Measurements from ENCODE around the gene GTF2E1. TPM values are rescaled to one million over a fixed set of nuclear protein-coding genes. Genes with fewer than 3 reads are reported as not detected.
"Not testable (repeated sequence)": the region's sequence is repeated elsewhere in the genome, so short reads cannot be mapped to it uniquely, and the experiment has no call there.

Gene GTF2E1
- total RNA-seq, 4 donors from 2014 or later: 11.4 to 21.0 (median 15.3) TPM

- TF ChIP-seq POLR2AphosphoS5 (IDR thresholded peaks at IDR 0.05): peak; percentile 59
- no peak for TF ChIP-seq POLR2A (IDR thresholded peaks at IDR 0.05)
- Histone ChIP-seq H3K4me1 (peaks cover 3 to 71% (median 36%) of the 10 kb centered on the region in 3 donors), H3K9me3 (no peaks in the 10 kb centered on the region), H3K4me3 (no peak overlapping the region), H3K27me3 (no peaks in the 10 kb centered on the region), H3K27ac (peak overlapping the region; percentile 76 to 93 (median 78)), H3K36me3 (no peaks in the 10 kb centered on the region)
- 72 to 80% methylated on average over 4 of the region's 4 CpGs for WGBS, 2 donors (ENCODE audit: low coverage in 1 of 2)
- ATAC-seq: peak; percentile 91
Observed at GRCh38 chr3:120770891-120771290, 28.3 kb downstream of the GTF2E1 start.

GRCh38 chr3:120772081-120772480 is 29.5 kb downstream of the GTF2E1 start:
- ATAC-seq: no peak
- WGBS, 2 donors (ENCODE audit: low coverage in 1 of 2): 52 to 100% methylated on average over 2 of the region's 2 CpGs
- H3K27ac ChIP-seq: peak overlapping the region; percentile 76 to 93 (median 78)
- H3K27me3 ChIP-seq: no peaks in the 10 kb centered on the region
- H3K4me3 ChIP-seq: no peak overlapping the region
- H3K9me3 ChIP-seq: no peaks in the 10 kb centered on the region
- no peak for TF ChIP-seq POLR2A (IDR thresholded peaks at IDR 0.05)
- no peak for TF ChIP-seq EP300 (IDR thresholded peaks at IDR 0.05)
- TF ChIP-seq POLR2AphosphoS5 (IDR thresholded peaks at IDR 0.05): no peak
- H3K36me3 ChIP-seq: peaks cover 0 to 11% of the 10 kb centered on the region in 2 donors
- H3K4me1 ChIP-seq: peaks cover 3 to 62% (median 31%) of the 10 kb centered on the region in 3 donors

GRCh38 chr3:120773932-120774331 is 31.4 kb downstream of the GTF2E1 start:
- no peaks in the 10 kb centered on the region for H3K9me3 ChIP-seq
- no peak overlapping the region for H3K27ac ChIP-seq
- H3K27me3 ChIP-seq: no peaks in the 10 kb centered on the region
- peaks cover 0 to 48% (median 19%) of the 10 kb centered on the region in 3 donors for H3K4me1 ChIP-seq
- H3K4me3 ChIP-seq: no peak overlapping the region
- ATAC-seq: no peak
- H3K36me3 ChIP-seq: peaks cover 0 to 14% of the 10 kb centered on the region in 2 donors
- no peak for TF ChIP-seq POLR2AphosphoS5 (IDR thresholded peaks at IDR 0.05)
- no peak for TF ChIP-seq CTCF (IDR thresholded peaks at IDR 0.05)
- TF ChIP-seq EP300 (IDR thresholded peaks at IDR 0.05): no peak
- TF ChIP-seq POLR2A (IDR thresholded peaks at IDR 0.05): no peak

GRCh38 chr3:120775411-120775810 is 32.9 kb downstream of the GTF2E1 start:
- Histone ChIP-seq H3K4me3 (no peak overlapping the region), H3K27me3 (no peaks in the 10 kb centered on the region), H3K9me3 (no peaks in the 10 kb centered on the region), H3K4me1 (peaks cover 0 to 43% (median 15%) of the 10 kb centered on the region in 3 donors), H3K27ac (no peak overlapping the region), H3K36me3 (peaks cover 0 to 14% of the 10 kb centered on the region in 2 donors)
- no peak for ATAC-seq
- no peak for TF ChIP-seq CTCF (IDR thresholded peaks at IDR 0.05)
- no peak for TF ChIP-seq POLR2AphosphoS5 (IDR thresholded peaks at IDR 0.05)
- TF ChIP-seq POLR2A (IDR thresholded peaks at IDR 0.05): no peak
- no peak for TF ChIP-seq EP300 (IDR thresholded peaks at IDR 0.05)
- WGBS, 2 donors (ENCODE audit: low coverage in 1 of 2): 90 to 94% methylated on average over 2 to 3 of the region's 4 CpGs

- no peak for ATAC-seq
- no peaks in the 10 kb centered on the region for H3K9me3 ChIP-seq
- H3K27me3 ChIP-seq: no peaks in the 10 kb centered on the region
- no peak overlapping the region for H3K4me3 ChIP-seq
- H3K27ac ChIP-seq: peak overlapping the region in 1 of 4 donors; percentile 62
- H3K4me1 ChIP-seq: peaks cover 0 to 14% (median 0%) of the 10 kb centered on the region in 3 donors
- peaks cover 0 to 29% of the 10 kb centered on the region in 2 donors for H3K36me3 ChIP-seq
- TF ChIP-seq CTCF (IDR thresholded peaks at IDR 0.05) (no peak), POLR2A (IDR thresholded peaks at IDR 0.05) (no peak), EP300 (IDR thresholded peaks at IDR 0.05) (no peak), POLR2AphosphoS5 (IDR thresholded peaks at IDR 0.05) (no peak)
- WGBS, 2 donors (ENCODE audit: low coverage in 1 of 2): 84 to 88% methylated on average over 3 of the region's 3 CpGs
Observed at GRCh38 chr3:120778776-120779175, 36.2 kb downstream of the GTF2E1 start.

GRCh38 chr3:120780977-120781376 is 38.4 kb downstream of the GTF2E1 start:
- ATAC-seq: no peak
- no peak overlapping the region for H3K27ac ChIP-seq
- no peak overlapping the region for H3K4me3 ChIP-seq
- H3K27me3 ChIP-seq: no peaks in the 10 kb centered on the region
- TF ChIP-seq POLR2AphosphoS5 (IDR thresholded peaks at IDR 0.05) (no peak), EP300 (IDR thresholded peaks at IDR 0.05) (no peak), CTCF (IDR thresholded peaks at IDR 0.05) (no peak)
- H3K9me3 ChIP-seq: no peaks in the 10 kb centered on the region
- peaks cover 0 to 20% (median 0%) of the 10 kb centered on the region in 3 donors for H3K4me1 ChIP-seq
- WGBS, 2 donors (ENCODE audit: low coverage in 1 of 2): 74 to 77% methylated on average over 7 to 9 of the region's 13 CpGs
- H3K36me3 ChIP-seq: peaks cover 0 to 29% of the 10 kb centered on the region in 2 donors

GRCh38 chr3:120785832-120786231 is 43.3 kb downstream of the GTF2E1 start:
- WGBS, 2 donors (ENCODE audit: low coverage in 1 of 2): 13 to 35% methylated on average over 3 to 4 of the region's 5 CpGs
- not testable (repeated sequence) for H3K9me3 ChIP-seq, H3K4me3 ChIP-seq, ATAC-seq, H3K27me3 ChIP-seq
- H3K36me3 ChIP-seq: peaks cover 0 to 14% of the 10 kb centered on the region in 2 donors
- peak overlapping the region in 3 of 4 donors; percentile 44 to 76 (median 58) for H3K27ac ChIP-seq
- peaks cover 5 to 26% (median 8%) of the 10 kb centered on the region in 3 donors for H3K4me1 ChIP-seq

All from gastroesophageal sphincter (tissue), 4 donors.